ENCODE results near the gene GNA15.
A peak's percentile ranks its signal among the peaks of the same experiment; 100 is the strongest.

The GNA15 gene

DNA sequence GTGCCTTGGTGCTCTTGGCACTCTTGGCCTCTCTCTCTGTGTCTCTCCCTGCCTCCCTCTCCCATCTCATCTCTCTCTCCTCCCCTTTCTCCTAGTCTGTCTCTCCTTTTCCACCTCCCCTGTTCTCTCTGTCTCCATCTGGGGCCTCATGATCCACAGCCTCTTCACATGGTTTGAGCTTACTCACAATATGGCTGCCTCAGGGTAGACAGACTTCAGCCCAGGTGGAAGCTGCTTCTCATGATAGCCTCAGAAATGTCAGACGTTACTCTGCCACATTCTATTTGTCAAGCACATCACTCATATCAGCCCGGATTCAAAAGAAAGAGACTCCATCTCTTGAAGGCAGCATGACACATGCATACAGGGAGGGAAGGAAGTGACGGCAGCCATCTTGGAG lies 24.4 kb downstream of the GNA15 start:
- peaks cover 11% of the 10 kb centered on the region for H3K4me1 ChIP-seq (ENCODE audit: insufficient read depth, low read length)
- H2AFZ ChIP-seq (ENCODE audit: low read depth, low read length) = no peak overlapping the region
- H3K36me3 ChIP-seq (ENCODE audit: insufficient read depth, low read length) = peaks cover 93% of the 10 kb centered on the region
- H3K9me3 ChIP-seq (ENCODE audit: insufficient read depth, low read length, severe bottlenecking) = no peaks in the 10 kb centered on the region
- no peaks in the 10 kb centered on the region for H3K27me3 ChIP-seq (ENCODE audit: insufficient read depth, low read length, poor library complexity)
- no peak overlapping the region for H3K4me3 ChIP-seq (ENCODE audit: low read depth in 1 of 2, low read length in 2 of 2)
- no peak overlapping the region for H3K9ac ChIP-seq (ENCODE audit: low read depth, low read length)
- TF ChIP-seq, protein P1, sequence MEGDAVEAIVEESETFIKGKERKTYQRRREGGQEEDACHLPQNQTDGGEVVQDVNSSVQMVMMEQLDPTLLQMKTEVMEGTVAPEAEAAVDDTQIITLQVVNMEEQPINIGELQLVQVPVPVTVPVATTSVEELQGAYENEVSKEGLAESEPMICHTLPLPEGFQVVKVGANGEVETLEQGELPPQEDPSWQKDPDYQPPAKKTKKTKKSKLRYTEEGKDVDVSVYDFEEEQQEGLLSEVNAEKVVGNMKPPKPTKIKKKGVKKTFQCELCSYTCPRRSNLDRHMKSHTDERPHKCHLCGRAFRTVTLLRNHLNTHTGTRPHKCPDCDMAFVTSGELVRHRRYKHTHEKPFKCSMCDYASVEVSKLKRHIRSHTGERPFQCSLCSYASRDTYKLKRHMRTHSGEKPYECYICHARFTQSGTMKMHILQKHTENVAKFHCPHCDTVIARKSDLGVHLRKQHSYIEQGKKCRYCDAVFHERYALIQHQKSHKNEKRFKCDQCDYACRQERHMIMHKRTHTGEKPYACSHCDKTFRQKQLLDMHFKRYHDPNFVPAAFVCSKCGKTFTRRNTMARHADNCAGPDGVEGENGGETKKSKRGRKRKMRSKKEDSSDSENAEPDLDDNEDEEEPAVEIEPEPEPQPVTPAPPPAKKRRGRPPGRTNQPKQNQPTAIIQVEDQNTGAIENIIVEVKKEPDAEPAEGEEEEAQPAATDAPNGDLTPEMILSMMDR (IDR thresholded peaks at IDR 0.05; ENCODE audit: borderline replicate concordance, extremely low read depth, low read length, poor library complexity, severe bottlenecking) = no peak
- TF ChIP-seq EZH2 (IDR thresholded peaks at IDR 0.05; ENCODE audit: borderline replicate concordance, low read depth, low read length, severe bottlenecking) = no peak
- peak overlapping the region; percentile 49 for H3K27ac ChIP-seq (ENCODE audit: low read length)
- DNase-seq = no peak
- no peak overlapping the region for H3K4me2 ChIP-seq (ENCODE audit: insufficient read depth, low read length)
- ATAC-seq (ENCODE audit: insufficient read depth, low read depth) = no peak
- H4K20me1 ChIP-seq (ENCODE audit: insufficient read depth, low read length) = peaks cover 15% of the 10 kb centered on the region; the same call in 1 of the 2 replicates
- H3K79me2 ChIP-seq (ENCODE audit: insufficient read depth, low read length) = peaks cover 70% of the 10 kb centered on the region

GRCh38 chr19:3161453-3161852 lies 25.6 kb downstream of the GNA15 start:
- peak overlapping the region; percentile 49 for H3K27ac ChIP-seq (ENCODE audit: low read length)
- H3K9ac ChIP-seq (ENCODE audit: low read depth, low read length) = no peak overlapping the region
- H3K36me3 ChIP-seq (ENCODE audit: insufficient read depth, low read length) = peaks cover 90% of the 10 kb centered on the region
- TF ChIP-seq, protein P1 (IDR thresholded peaks at IDR 0.05; ENCODE audit: borderline replicate concordance, extremely low read depth, low read length, poor library complexity, severe bottlenecking) = no peak
- no peak for TF ChIP-seq EZH2 (IDR thresholded peaks at IDR 0.05; ENCODE audit: borderline replicate concordance, low read depth, low read length, severe bottlenecking)
- H4K20me1 ChIP-seq (ENCODE audit: insufficient read depth, low read length) = peaks cover 16% of the 10 kb centered on the region; the same call in 1 of the 2 replicates
- H3K79me2 ChIP-seq (ENCODE audit: insufficient read depth, low read length) = peaks cover 62% of the 10 kb centered on the region
- H3K4me2 ChIP-seq (ENCODE audit: insufficient read depth, low read length) = no peak overlapping the region
- no peaks in the 10 kb centered on the region; the same call in 1 of the 2 replicates for H3K4me1 ChIP-seq (ENCODE audit: insufficient read depth, low read length)
- no peaks in the 10 kb centered on the region for H3K27me3 ChIP-seq (ENCODE audit: insufficient read depth, low read length, poor library complexity)
- no peak overlapping the region for H2AFZ ChIP-seq (ENCODE audit: low read depth, low read length)
- ATAC-seq (ENCODE audit: insufficient read depth, low read depth) (no peak), DNase-seq (no peak)
- H3K9me3 ChIP-seq (ENCODE audit: insufficient read depth, low read length, severe bottlenecking) = no peaks in the 10 kb centered on the region
- no peak overlapping the region for H3K4me3 ChIP-seq (ENCODE audit: low read depth in 1 of 2, low read length in 2 of 2)

DNA sequence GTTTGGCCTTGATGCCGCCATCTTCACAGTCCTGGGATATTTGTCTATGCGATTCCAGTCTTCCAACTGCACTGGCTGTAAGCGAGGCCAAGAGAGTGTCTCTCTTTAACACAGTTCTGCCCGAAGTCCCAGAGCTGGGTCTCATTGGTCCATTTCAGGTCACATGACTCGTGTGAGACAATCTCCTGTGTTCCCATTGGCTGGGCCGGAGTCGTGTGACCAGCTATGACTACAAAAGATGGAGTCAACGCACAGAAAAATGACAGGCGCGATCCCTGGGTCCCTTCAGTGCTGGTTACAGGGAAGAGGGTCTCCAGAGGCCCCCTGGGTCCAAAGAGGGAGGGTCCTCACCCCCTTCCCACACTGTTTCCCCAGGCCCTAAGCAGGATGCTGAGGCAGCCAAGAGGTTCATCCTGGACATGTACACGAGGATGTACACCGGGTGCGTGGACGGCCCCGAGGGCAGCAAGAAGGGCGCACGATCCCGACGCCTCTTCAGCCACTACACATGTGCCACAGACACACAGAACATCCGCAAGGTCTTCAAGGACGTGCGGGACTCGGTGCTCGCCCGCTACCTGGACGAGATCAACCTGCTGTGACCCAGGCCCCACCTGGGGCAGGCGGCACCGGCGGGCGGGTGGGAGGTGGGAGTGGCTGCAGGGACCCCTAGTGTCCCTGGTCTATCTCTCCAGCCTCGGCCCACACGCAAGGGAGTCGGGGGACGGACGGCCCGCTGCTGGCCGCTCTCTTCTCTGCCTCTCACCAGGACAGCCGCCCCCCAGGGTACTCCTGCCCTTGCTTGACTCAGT lies 26.8 kb downstream of the GNA15 start:
- no peak overlapping the region for H2AFZ ChIP-seq (ENCODE audit: low read depth, low read length)
- H3K27me3 ChIP-seq (ENCODE audit: insufficient read depth, low read length, poor library complexity) = no peaks in the 10 kb centered on the region
- H3K27ac ChIP-seq (ENCODE audit: low read length) = peak overlapping the region; percentile 15; the same call in 1 of the 2 replicates
- H3K9ac ChIP-seq (ENCODE audit: low read depth, low read length) = no peak overlapping the region
- no peaks in the 10 kb centered on the region; the same call in 1 of the 2 replicates for H3K4me1 ChIP-seq (ENCODE audit: insufficient read depth, low read length)
- H3K79me2 ChIP-seq (ENCODE audit: insufficient read depth, low read length) = peaks cover 51% of the 10 kb centered on the region
- no peak overlapping the region for H3K4me3 ChIP-seq (ENCODE audit: low read depth in 1 of 2, low read length in 2 of 2)
- TF ChIP-seq EZH2 (IDR thresholded peaks at IDR 0.05; ENCODE audit: borderline replicate concordance, low read depth, low read length, severe bottlenecking) = no peak
- TF ChIP-seq, protein P1 (IDR thresholded peaks at IDR 0.05; ENCODE audit: borderline replicate concordance, extremely low read depth, low read length, poor library complexity, severe bottlenecking) = no peak
- peak; percentile 58 for DNase-seq
- H3K4me2 ChIP-seq (ENCODE audit: insufficient read depth, low read length) = no peak overlapping the region
- no peaks in the 10 kb centered on the region for H3K9me3 ChIP-seq (ENCODE audit: insufficient read depth, low read length, severe bottlenecking)
- H3K36me3 ChIP-seq (ENCODE audit: insufficient read depth, low read length) = peaks cover 83% of the 10 kb centered on the region
- ATAC-seq (ENCODE audit: insufficient read depth, low read depth) = peak; percentile 47; the same call in 2 of the 3 replicates
- peaks cover 16% of the 10 kb centered on the region; the same call in 1 of the 2 replicates for H4K20me1 ChIP-seq (ENCODE audit: insufficient read depth, low read length)
